CD4-positive, alpha-beta memory T cell (primary cell): ENCODE measurements around the gene SP4. TPM values are rescaled to one million over a fixed set of nuclear protein-coding genes. Genes with fewer than 3 reads are reported as not detected.

Experiments
- CTCF ChIA-PET: fragments of 350-600 bp; sonication (Branson Sonifier 250); formaldehyde crosslinking; loops from one replicate; lab custom pipeline; 2021; ENCODE audit warnings: inconsistent platforms; ENCODE audit not compliant: partially characterized antibody; lab: Charles Lee
- POLR2A ChIA-PET: fragments of 350-600 bp; sonication (Branson Sonifier 250); formaldehyde crosslinking; loops from one replicate; lab custom pipeline; 2021; ENCODE audit not compliant: partially characterized antibody; lab: Charles Lee
- DNase-seq, 5 donors: peaks; one replicate each; pipeline versions ENCODE4 v3.0.0 to v3.0.0-alpha.2; 2020 to 2022; ENCODE audit warnings: mixed read lengths in 1 of 5
- H3K27ac ChIP-seq: one replicate; pipeline ENCODE4 v1.7.0; 2013; ENCODE audit warnings: low read depth, low read length
- H3K27me3 ChIP-seq: 2 replicates; pipeline ENCODE4 v1.7.0; 2013; ENCODE audit warnings: mild to moderate bottlenecking, low read length, moderate library complexity; ENCODE audit not compliant: insufficient read depth
- H3K36me3 ChIP-seq: 2 replicates; pipeline ENCODE4 v1.7.0; 2013; ENCODE audit warnings: mild to moderate bottlenecking, low read length, moderate library complexity; ENCODE audit not compliant: insufficient read depth
- H3K4me1 ChIP-seq: 2 replicates; pipeline ENCODE4 v1.7.0; 2013; ENCODE audit warnings: mild to moderate bottlenecking, low read length, moderate library complexity; ENCODE audit not compliant: insufficient read depth
- H3K4me3 ChIP-seq, 2 donors: one replicate each; pipeline ENCODE4 v1.7.0; 2013; ENCODE audit warnings: low read length in 2 of 2, mild to moderate bottlenecking in 1 of 2
- H3K9me3 ChIP-seq, 2 donors: one replicate each; pipeline ENCODE4 v1.7.0; 2013; ENCODE audit warnings: low read length in 2 of 2, control low read depth in 1 of 2; ENCODE audit not compliant: control insufficient read depth in 1 of 2
- H3K27ac Mint-ChIP-seq, 7 donors: one replicate each; pipeline ENCODE4 v1.8.0; 2020 to 2021; ENCODE audit warnings: mixed read lengths in 7 of 7, mild to moderate bottlenecking in 6 of 7, inconsistent platforms in 3 of 7, moderate library complexity in 3 of 7
- H3K27me3 Mint-ChIP-seq, 2 donors: one replicate each; pipeline ENCODE4 v1.8.0; 2020 to 2021; ENCODE audit warnings: mixed read lengths in 2 of 2
- H3K36me3 Mint-ChIP-seq, 2 donors: one replicate each; pipeline ENCODE4 v1.8.0; 2020 to 2021; ENCODE audit warnings: mixed read lengths in 2 of 2, inconsistent platforms in 1 of 2, mild to moderate bottlenecking in 1 of 2
- H3K4me1 Mint-ChIP-seq, 4 donors: one replicate each; pipeline ENCODE4 v1.8.0; 2020 to 2021; ENCODE audit warnings: mixed read lengths in 4 of 4, mild to moderate bottlenecking in 1 of 4
- H3K4me3 Mint-ChIP-seq, 8 donors: one replicate each; pipeline ENCODE4 v1.8.0; 2020 to 2021; ENCODE audit warnings: mixed read lengths in 8 of 8, mild to moderate bottlenecking in 7 of 8, moderate library complexity in 6 of 8, inconsistent platforms in 3 of 8
- H3K9me3 Mint-ChIP-seq, 8 donors: one replicate each; pipeline ENCODE4 v1.8.0; 2020 to 2021; ENCODE audit warnings: mixed read lengths in 8 of 8, mild to moderate bottlenecking in 5 of 8, inconsistent platforms in 3 of 8, moderate library complexity in 1 of 8
- intact Hi-C: fragments of 100-400 bp; cut with micrococcal nuclease; formaldehyde crosslinking; loops from one replicate; pipeline ENCODE4 v1.15.1; 2023
- polyA plus RNA-seq, 2 donors: library from polyadenylated mRNA; unstranded; fragments of 300-500 nt; fragmentation: Illumina TruSeq; gene quantifications; one replicate each; pipeline ENCODE4 v1.2.3, GENCODE V29; 2021
- total RNA-seq, 2 experiments: library from RNA; stranded (reverse); gene quantifications; one replicate each; pipeline ENCODE4 v1.2.3, GENCODE V29; 2021

SP4 gene
- total and polyA plus RNA-seq, 4 experiments from 2014 or later, result 8.2 to 47.4 (median 28.6) TPM

GRCh38 chr7:21426286-21427181 lies 1.3 kb upstream of the SP4 start:
- Mint-ChIP-seq H3K4me3 (peak overlapping the region; percentile 86 to 100 (median 98)), H3K36me3 (peaks cover 5 to 33% of the 10 kb centered on the region in 2 donors), H3K4me1 (peaks cover 26 to 49% (median 37%) of the 10 kb centered on the region in 4 donors), H3K9me3 (no peaks in the 10 kb centered on the region), H3K27ac (peak overlapping the region; percentile 89 to 100 (median 96)), H3K27me3 (no peaks in the 10 kb centered on the region)
- peak overlapping the region; percentile 93 for H3K27ac ChIP-seq
- no peaks in the 10 kb centered on the region for H3K9me3 ChIP-seq
- H3K36me3 ChIP-seq, result peaks cover 12% of the 10 kb centered on the region
- H3K4me3 ChIP-seq, result peak overlapping the region; percentile 7 to 93
- ChIA-PET CTCF (interaction anchor here (0.8 to 2.1 kb wide), 8 partner anchors 12 to 170 kb away, joined by 3 to 9 read pairs (median 4); no protein-coding TSS in a partner anchor), POLR2A (interaction anchor here (0.7 to 2.7 kb wide), 18 partner anchors 12 to 174 kb away, joined by 3 to 37 read pairs (median 5); no protein-coding TSS in a partner anchor)
- H3K4me1 ChIP-seq, result peaks cover 41% of the 10 kb centered on the region
- intact Hi-C loops, result loop anchor here (1.0 to 5.0 kb wide), 4 partner anchors 71 to 1717 kb away; partner anchors contain the start of genes HYCC1 and POLR1F
- no peaks in the 10 kb centered on the region for H3K27me3 ChIP-seq
- no peak for DNase-seq

- H3K9me3 Mint-ChIP-seq, result no peaks in the 10 kb centered on the region
- H3K4me1 ChIP-seq, result peaks cover 49% of the 10 kb centered on the region
- peaks cover 12% of the 10 kb centered on the region for H3K36me3 ChIP-seq
- intact Hi-C loops, result loop anchor here (1.0 to 5.0 kb wide), 4 partner anchors 72 to 1718 kb away; partner anchors contain the start of genes HYCC1 and POLR1F
- peak; percentile 99 to 100 (median 100) for DNase-seq
- peak overlapping the region; percentile 93 for H3K4me3 ChIP-seq
- H3K36me3 Mint-ChIP-seq, result peaks cover 7 to 36% of the 10 kb centered on the region in 2 donors
- ChIA-PET POLR2A (interaction anchor here (0.7 to 2.7 kb wide), 20 partner anchors 12 to 175 kb away, joined by 3 to 37 read pairs (median 5); no protein-coding TSS in a partner anchor), CTCF (interaction anchor here (0.8 to 2.1 kb wide), 8 partner anchors 12 to 170 kb away, joined by 3 to 9 read pairs (median 4); no protein-coding TSS in a partner anchor)
- no peaks in the 10 kb centered on the region for H3K27me3 Mint-ChIP-seq
- H3K4me3 Mint-ChIP-seq, result peak overlapping the region; percentile 95 to 100 (median 99)
- no peaks in the 10 kb centered on the region for H3K27me3 ChIP-seq
- H3K27ac ChIP-seq, result peak overlapping the region; percentile 93
- H3K27ac Mint-ChIP-seq, result peak overlapping the region; percentile 98 to 100 (median 99)
- H3K4me1 Mint-ChIP-seq, result peaks cover 30 to 56% (median 43%) of the 10 kb centered on the region in 4 donors
- no peaks in the 10 kb centered on the region for H3K9me3 ChIP-seq
Observed at GRCh38 chr7:21427182-21427870, 557 bp upstream of the SP4 start.

GRCh38 chr7:21428659-21428941 lies 717 bp downstream of the SP4 start:
- H3K4me1 Mint-ChIP-seq, result peaks cover 37 to 69% (median 55%) of the 10 kb centered on the region in 4 donors
- H3K36me3 Mint-ChIP-seq, result peaks cover 13 to 45% of the 10 kb centered on the region in 2 donors
- H3K4me3 Mint-ChIP-seq, result peak overlapping the region; percentile 96 to 100 (median 100)
- H3K27me3 Mint-ChIP-seq, result no peaks in the 10 kb centered on the region
- H3K27ac ChIP-seq, result peak overlapping the region; percentile 93
- peak overlapping the region; percentile 94 to 100 (median 97) for H3K27ac Mint-ChIP-seq
- POLR2A ChIA-PET, result interaction anchor here (2.1 kb wide), 1 partner anchor 44 kb away, joined by 7 read pairs; no protein-coding TSS in a partner anchor
- peaks cover 12% of the 10 kb centered on the region for H3K36me3 ChIP-seq
- intact Hi-C loops, result loop anchor here (1.0 to 5.0 kb wide), 2 partner anchors 91 to 172 kb away; no protein-coding TSS in a partner anchor
- H3K27me3 ChIP-seq, result no peaks in the 10 kb centered on the region
- no peak for DNase-seq
- no peaks in the 10 kb centered on the region for H3K9me3 ChIP-seq
- peak overlapping the region; percentile 82 to 93 for H3K4me3 ChIP-seq
- H3K4me1 ChIP-seq, result peaks cover 61% of the 10 kb centered on the region
- H3K9me3 Mint-ChIP-seq, result no peaks in the 10 kb centered on the region
- CTCF ChIA-PET, result no interaction called here

GRCh38 chr7:21429021-21429420 lies 1.1 kb downstream of the SP4 start:
- H3K27ac Mint-ChIP-seq, result peak overlapping the region; percentile 58 to 100 (median 96)
- DNase-seq, result no peak
- Histone ChIP-seq H3K4me1 (peaks cover 63% of the 10 kb centered on the region), H3K27ac (peak overlapping the region; percentile 93), H3K4me3 (peak overlapping the region; percentile 82 to 93), H3K27me3 (no peaks in the 10 kb centered on the region), H3K36me3 (peaks cover 12% of the 10 kb centered on the region), H3K9me3 (no peaks in the 10 kb centered on the region)
- H3K4me1 Mint-ChIP-seq, result peaks cover 38 to 73% (median 58%) of the 10 kb centered on the region in 4 donors
- intact Hi-C loops, result loop anchor here (5.0 kb wide), 1 partner anchor 92 kb away; no protein-coding TSS in a partner anchor
- H3K36me3 Mint-ChIP-seq, result peaks cover 14 to 46% of the 10 kb centered on the region in 2 donors
- no peaks in the 10 kb centered on the region for H3K27me3 Mint-ChIP-seq
- POLR2A ChIA-PET, result interaction anchor here (1.2 kb wide), 1 partner anchor 91 kb away, joined by 3 read pairs; no protein-coding TSS in a partner anchor
- CTCF ChIA-PET, result interaction anchor here (1.4 kb wide), 1 partner anchor 17 kb away, joined by 3 read pairs; no protein-coding TSS in a partner anchor
- H3K4me3 Mint-ChIP-seq, result peak overlapping the region; percentile 96 to 100 (median 100)
- H3K9me3 Mint-ChIP-seq, result no peaks in the 10 kb centered on the region

- no peak for DNase-seq
- Mint-ChIP-seq H3K9me3 (no peaks in the 10 kb centered on the region), H3K4me1 (peaks cover 47 to 83% (median 67%) of the 10 kb centered on the region in 4 donors), H3K27me3 (no peaks in the 10 kb centered on the region), H3K27ac (peak overlapping the region in 5 of 7 donors; percentile 43 to 100 (median 74)), H3K36me3 (peaks cover 22 to 54% of the 10 kb centered on the region in 2 donors), H3K4me3 (peak overlapping the region; percentile 96 to 100 (median 100))
- Histone ChIP-seq H3K36me3 (peaks cover 12% of the 10 kb centered on the region), H3K4me1 (peaks cover 72% of the 10 kb centered on the region), H3K9me3 (no peaks in the 10 kb centered on the region), H3K27ac (no peak overlapping the region), H3K4me3 (no peak overlapping the region), H3K27me3 (no peaks in the 10 kb centered on the region)
- POLR2A ChIA-PET, result interaction anchor here (1.2 kb wide), 1 partner anchor 92 kb away, joined by 3 read pairs; no protein-coding TSS in a partner anchor
- CTCF ChIA-PET, result interaction anchor here (1.4 kb wide), 1 partner anchor 16 kb away, joined by 3 read pairs; no protein-coding TSS in a partner anchor
- intact Hi-C loops, result loop anchor here (2.0 to 5.0 kb wide), 2 partner anchors 19 to 93 kb away; no protein-coding TSS in a partner anchor
Observed at GRCh38 chr7:21429786-21430574, 2.1 kb downstream of the SP4 start.

- no peak overlapping the region for H3K4me3 ChIP-seq
- no peaks in the 10 kb centered on the region for H3K9me3 Mint-ChIP-seq
- CTCF ChIA-PET, result interaction anchor here (1.4 kb wide), 1 partner anchor 15 kb away, joined by 3 read pairs; no protein-coding TSS in a partner anchor
- DNase-seq, result no peak
- H3K4me1 ChIP-seq, result peaks cover 78% of the 10 kb centered on the region
- H3K27me3 Mint-ChIP-seq, result no peaks in the 10 kb centered on the region
- H3K36me3 Mint-ChIP-seq, result peaks cover 22 to 56% of the 10 kb centered on the region in 2 donors
- peak overlapping the region; percentile 71 to 100 (median 98) for H3K4me3 Mint-ChIP-seq
- intact Hi-C loops, result loop anchor here (2.0 kb wide), 1 partner anchor 18 kb away; no protein-coding TSS in a partner anchor
- H3K27me3 ChIP-seq, result no peaks in the 10 kb centered on the region
- POLR2A ChIA-PET, result no interaction called here
- H3K4me1 Mint-ChIP-seq, result peaks cover 48 to 87% (median 70%) of the 10 kb centered on the region in 4 donors
- H3K36me3 ChIP-seq, result peaks cover 12% of the 10 kb centered on the region
- no peak overlapping the region for H3K27ac ChIP-seq
- peak overlapping the region in 3 of 7 donors; percentile 69 to 100 (median 74) for H3K27ac Mint-ChIP-seq
- no peaks in the 10 kb centered on the region for H3K9me3 ChIP-seq
Observed at GRCh38 chr7:21430575-21430954, 2.7 kb downstream of the SP4 start.
